OCI-LY3 (cell line): ENCODE results near the gene LGR4.

Experiments
- CTCF ChIP-seq: fragments of 200-600, 300-600 bp; sonication (generic); IDR thresholded peaks from 2 replicates; pipeline ENCODE4 v1.5.1; 2014; ENCODE audit warnings: antibody characterized with exemption, low read length, low read depth
- EZH2phosphoT487 ChIP-seq: fragments of 200-600 bp; shearing (Covaris generic); IDR thresholded peaks from 2 replicates; pipeline ENCODE4 v1.6.1; 2018; ENCODE audit warnings: antibody characterized with exemption, mixed run types, low read depth

- no peak for TF ChIP-seq CTCF
- TF ChIP-seq EZH2phosphoT487 = no peak
Measured at GRCh38 chr11:27354359-27354965, 118.1 kb downstream of the LGR4 start.
